Endothelial cell of umbilical vein (primary cell): ENCODE data around the gene TCHP.

Experiments
- CTCF ChIP-seq, 2 donors: IDR thresholded peaks; 1 replicate in 1 of 2; 2 replicates in 1 of 2; pipeline ENCODE4 v1.5.1; 2011; ENCODE audit warnings: low read length in 2 of 2, mild to moderate bottlenecking in 2 of 2, moderate library complexity in 2 of 2, control low read depth in 1 of 2, inconsistent platforms in 1 of 2, low read depth in 1 of 2; ENCODE audit not compliant: insufficient read depth in 1 of 2; ENCODE audit errors: extremely low read depth in 1 of 2
- EZH2 ChIP-seq: IDR thresholded peaks from 2 replicates; pipeline ENCODE4 v1.6.1; 2012; ENCODE audit warnings: borderline replicate concordance, low read depth, mild to moderate bottlenecking, moderate library complexity, low read length, inconsistent platforms; ENCODE audit not compliant: severe bottlenecking
- POLR2A ChIP-seq: IDR thresholded peaks from 2 replicates; pipeline ENCODE4 v1.6.1; 2012; ENCODE audit warnings: low read depth, mild to moderate bottlenecking, control low read depth, low read length
- POLR2AphosphoS5 ChIP-seq: IDR thresholded peaks from 2 replicates; pipeline ENCODE4 v1.6.1; 2012; ENCODE audit warnings: low read depth, mild to moderate bottlenecking, control low read depth, low read length, moderate library complexity; ENCODE audit not compliant: insufficient read depth

DNA sequence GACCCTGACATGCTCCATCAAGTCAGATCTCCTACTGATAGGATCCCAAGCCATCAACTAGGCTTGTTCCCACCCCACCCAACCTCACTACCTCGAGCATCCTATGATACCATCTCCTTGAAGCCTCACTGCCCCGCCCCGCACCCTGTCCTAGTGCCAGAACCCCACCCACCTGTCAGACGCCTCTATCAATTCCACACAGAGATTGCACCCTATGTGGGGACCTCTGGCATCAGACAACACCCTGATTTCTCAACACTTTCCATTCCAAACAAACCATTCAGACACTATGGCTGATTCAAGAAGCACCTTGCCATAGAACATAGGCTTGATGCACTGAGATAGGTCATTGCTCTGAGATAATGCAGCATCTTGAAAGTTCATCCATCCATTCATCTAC is 16.6 kb upstream of the TCHP start:
- TF ChIP-seq POLR2AphosphoS5 (no peak), CTCF (IDR thresholded peaks at IDR 0.05; ENCODE audit: extremely low read depth in 1 of 2, insufficient read depth in 1 of 2, low read depth in 1 of 2, low read length in 2 of 2) (no peak), POLR2A (no peak), EZH2 (no peak)
